Aorta (tissue), 5 donors: ENCODE data around the gene PEX7. TPM values are rescaled to one million over a fixed set of nuclear protein-coding genes. Genes with fewer than 3 reads are reported as not detected.

ENCODE experiments used
- ATAC-seq: fragments of 200-7000 bp; cut with Tn5 transposase; one replicate; pipeline ENCODE4 v1.9.1; 2022; ENCODE audit warnings: moderate library complexity; ENCODE audit not compliant: low FRiP score
- DNase-seq, 2 donors: peaks; one replicate each; pipeline ENCODE4 v3.0.0-alpha.2; 2020
- H3K27ac ChIP-seq, 2 donors: one replicate each; pipeline ENCODE4 v1.5.1; 2013; ENCODE audit warnings: low read length in 2 of 2, mild to moderate bottlenecking in 2 of 2, moderate library complexity in 2 of 2, control low read depth in 1 of 2, inconsistent platforms in 1 of 2, low read depth in 1 of 2
- H3K27me3 ChIP-seq, 2 donors: one replicate each; pipeline ENCODE4 v1.6.1; 2013; ENCODE audit warnings: control low read depth in 1 of 2, low read length in 1 of 2, mild to moderate bottlenecking in 1 of 2, moderate library complexity in 1 of 2; ENCODE audit not compliant: insufficient read depth in 2 of 2, control insufficient read depth in 1 of 2
- H3K36me3 ChIP-seq, 2 donors: one replicate each; pipeline ENCODE4 v1.6.1; 2013; ENCODE audit warnings: control low read depth in 1 of 2, low read length in 1 of 2, mild to moderate bottlenecking in 1 of 2; ENCODE audit not compliant: insufficient read depth in 2 of 2, control insufficient read depth in 1 of 2
- H3K4me1 ChIP-seq, 2 donors: one replicate each; pipeline ENCODE4 v1.6.1; 2013; ENCODE audit warnings: low read length in 2 of 2, control low read depth in 1 of 2, mild to moderate bottlenecking in 1 of 2, moderate library complexity in 1 of 2; ENCODE audit not compliant: insufficient read depth in 2 of 2, control insufficient read depth in 1 of 2
- H3K4me3 ChIP-seq, 2 donors: one replicate each; pipeline ENCODE4 v1.5.1; 2013; ENCODE audit warnings: low read length in 2 of 2, control low read depth in 1 of 2, mild to moderate bottlenecking in 1 of 2
- H3K9me3 ChIP-seq: one replicate; pipeline ENCODE4 v1.6.1; 2013; ENCODE audit warnings: mild to moderate bottlenecking, low read length; ENCODE audit not compliant: control insufficient read depth
- WGBS, 2 donors: extraction: QIAGEN DNeasy Blood & Tissue Kit; methylation state at CpG; one replicate each; pipeline ENCODE4 v1.1.7; 2013; 5-methylcytosine and 5-hydroxymethylcytosine counted together
- intact Hi-C, 2 donors: fragments of 100-400 bp; cut with DNase I; formaldehyde crosslinking; loops; one replicate each; pipeline versions ENCODE4 v1.14.2 to v1.15.0; 2022
- polyA plus RNA-seq, 2 donors: library from polyadenylated mRNA; stranded (reverse); fragments of 200-250 nt; gene quantifications; one replicate each; pipeline ENCODE4 v1.2.3, GENCODE V29; 2013
- total RNA-seq, 2 donors: library from RNA; stranded (reverse); fragmentation: NEBNext Ultra II Directional; extraction: Animal tissue kit (Norgen Biotek cat#: 25700); gene quantifications; one replicate each; pipeline ENCODE4 v1.2.1, GENCODE V29; 2021
- donor health status: healthy with polysubstance abuse.
- donor health status: Bipolar disorder and iron deficiency.
- donor health status: DM: no; HTN: no; CAD: no.
- donor health status: DM: no; HTN: no; CAD: no.
- donor health status: DM: yes; HTN: yes; CAD: no.

The PEX7 gene
- total and polyA plus RNA-seq, 4 donors: 4.2 to 5.8 (median 5.2) TPM

GRCh38 chr6:136793363-136793762 is 29.0 kb upstream of the PEX7 start:
- no peaks in the 10 kb centered on the region for H3K36me3 ChIP-seq
- no peak overlapping the region for H3K4me3 ChIP-seq
- peak overlapping the region; percentile 47 to 89 for H3K27ac ChIP-seq
- no peaks in the 10 kb centered on the region for H3K27me3 ChIP-seq
- DNase-seq (no peak), ATAC-seq (no peak)
- no peaks in the 10 kb centered on the region for H3K4me1 ChIP-seq
- H3K9me3 ChIP-seq: no peaks in the 10 kb centered on the region
- intact Hi-C loops: loop anchor here (1.0 to 5.0 kb wide), 5 partner anchors 29 to 213 kb away; partner anchors contain the start of gene PEX7 (in 1 of the 2)
- 17 to 19% methylated on average over 8 of the region's 8 CpGs for WGBS, 2 donors

GRCh38 chr6:136795386-136795785 is 27.0 kb upstream of the PEX7 start:
- no peaks in the 10 kb centered on the region for H3K9me3 ChIP-seq
- H3K27ac ChIP-seq: no peak overlapping the region
- H3K4me1 ChIP-seq: no peaks in the 10 kb centered on the region
- no peak overlapping the region for H3K4me3 ChIP-seq
- no peaks in the 10 kb centered on the region for H3K36me3 ChIP-seq
- intact Hi-C loops: no loop called here
- no peaks in the 10 kb centered on the region for H3K27me3 ChIP-seq
- 83 to 86% methylated on average over 2 of the region's 2 CpGs for WGBS, 2 donors
- DNase-seq: no peak
- no peak for ATAC-seq

GRCh38 chr6:136795996-136796395 is 26.4 kb upstream of the PEX7 start:
- Histone ChIP-seq H3K36me3 (no peaks in the 10 kb centered on the region), H3K27me3 (no peaks in the 10 kb centered on the region), H3K9me3 (no peaks in the 10 kb centered on the region), H3K4me3 (no peak overlapping the region), H3K4me1 (no peaks in the 10 kb centered on the region), H3K27ac (no peak overlapping the region)
- intact Hi-C loops: no loop called here
- ATAC-seq: no peak
- DNase-seq: no peak
- WGBS, 2 donors: 91 to 93% methylated on average over 5 of the region's 5 CpGs

- DNase-seq: no peak
- no peaks in the 10 kb centered on the region for H3K27me3 ChIP-seq
- ATAC-seq: no peak
- intact Hi-C loops: no loop called here
- no peaks in the 10 kb centered on the region for H3K9me3 ChIP-seq
- H3K36me3 ChIP-seq: no peaks in the 10 kb centered on the region
- H3K4me1 ChIP-seq: no peaks in the 10 kb centered on the region
- H3K27ac ChIP-seq: no peak overlapping the region
- no peak overlapping the region for H3K4me3 ChIP-seq
- WGBS, 2 donors: 69 to 88% methylated on average over 1 of the region's 1 CpG
Measured at GRCh38 chr6:136798044-136798443, 24.3 kb upstream of the PEX7 start.

GRCh38 chr6:136801581-136801980 is 20.8 kb upstream of the PEX7 start:
- H3K9me3 ChIP-seq: no peaks in the 10 kb centered on the region
- H3K36me3 ChIP-seq: no peaks in the 10 kb centered on the region
- DNase-seq: no peak
- H3K27ac ChIP-seq: no peak overlapping the region
- WGBS, 2 donors: 97% methylated on average over 2 of the region's 2 CpGs
- no peak for ATAC-seq
- H3K4me3 ChIP-seq: no peak overlapping the region
- H3K4me1 ChIP-seq: no peaks in the 10 kb centered on the region
- intact Hi-C loops: no loop called here
- no peaks in the 10 kb centered on the region for H3K27me3 ChIP-seq

- Histone ChIP-seq H3K4me1 (no peaks in the 10 kb centered on the region), H3K9me3 (no peaks in the 10 kb centered on the region), H3K27me3 (no peaks in the 10 kb centered on the region), H3K4me3 (no peak overlapping the region), H3K27ac (no peak overlapping the region), H3K36me3 (no peaks in the 10 kb centered on the region)
- ATAC-seq (no peak), DNase-seq (no peak)
- WGBS, 2 donors: 88 to 96% methylated on average over 1 of the region's 1 CpG
- intact Hi-C loops: no loop called here
Measured at GRCh38 chr6:136803608-136804007, 18.8 kb upstream of the PEX7 start.

GRCh38 chr6:136809091-136809860 is 13.1 kb upstream of the PEX7 start:
- H3K4me1 ChIP-seq: no peaks in the 10 kb centered on the region
- no peak overlapping the region for H3K27ac ChIP-seq
- no peak overlapping the region for H3K4me3 ChIP-seq
- intact Hi-C loops: no loop called here
- 92 to 95% methylated on average over 7 of the region's 7 CpGs for WGBS, 2 donors
- no peaks in the 10 kb centered on the region for H3K36me3 ChIP-seq
- ATAC-seq (no peak), DNase-seq (no peak)
- H3K27me3 ChIP-seq: no peaks in the 10 kb centered on the region
- H3K9me3 ChIP-seq: no peaks in the 10 kb centered on the region

GRCh38 chr6:136811272-136811671 is 11.1 kb upstream of the PEX7 start:
- ATAC-seq (no peak), DNase-seq (no peak)
- Histone ChIP-seq H3K9me3 (no peaks in the 10 kb centered on the region), H3K4me3 (no peak overlapping the region), H3K27me3 (no peaks in the 10 kb centered on the region), H3K36me3 (no peaks in the 10 kb centered on the region), H3K4me1 (no peaks in the 10 kb centered on the region), H3K27ac (no peak overlapping the region)
- intact Hi-C loops: no loop called here

- H3K9me3 ChIP-seq: no peaks in the 10 kb centered on the region
- no peak for DNase-seq
- no peak overlapping the region for H3K4me3 ChIP-seq
- H3K36me3 ChIP-seq: no peaks in the 10 kb centered on the region
- H3K27me3 ChIP-seq: no peaks in the 10 kb centered on the region
- no peak for ATAC-seq
- intact Hi-C loops: no loop called here
- 85 to 91% methylated on average over 2 of the region's 2 CpGs for WGBS, 2 donors
- H3K27ac ChIP-seq: no peak overlapping the region
- H3K4me1 ChIP-seq: no peaks in the 10 kb centered on the region
Measured at GRCh38 chr6:136812174-136812573, 10.2 kb upstream of the PEX7 start.
